ENCODE data around the gene MYL9.

MYL9 gene

GRCh38 chr20:36507746-36508145 is 33.6 kb upstream of the MYL9 start:
- H2AFZ ChIP-seq (ENCODE audit: low read depth, low read length) = no peak overlapping the region
- H3K27me3 ChIP-seq (ENCODE audit: insufficient read depth, low read length, poor library complexity) = no peaks in the 10 kb centered on the region
- DNase-seq = no peak
- peaks cover 28% of the 10 kb centered on the region for H3K36me3 ChIP-seq (ENCODE audit: insufficient read depth, low read length)
- H3K4me1 ChIP-seq (ENCODE audit: insufficient read depth, low read length) = no peaks in the 10 kb centered on the region
- no peaks in the 10 kb centered on the region for H3K79me2 ChIP-seq (ENCODE audit: insufficient read depth, low read length)
- H3K27ac ChIP-seq (ENCODE audit: low read length) = no peak overlapping the region
- H4K20me1 ChIP-seq (ENCODE audit: insufficient read depth, low read length) = no peaks in the 10 kb centered on the region
- H3K4me3 ChIP-seq (ENCODE audit: low read depth in 1 of 2, low read length in 2 of 2) = no peak overlapping the region
- ATAC-seq (ENCODE audit: insufficient read depth, low read depth) = no peak
- no peaks in the 10 kb centered on the region for H3K9me3 ChIP-seq (ENCODE audit: insufficient read depth, low read length, severe bottlenecking)
- H3K9ac ChIP-seq (ENCODE audit: low read depth, low read length) = no peak overlapping the region
- no peak overlapping the region for H3K4me2 ChIP-seq (ENCODE audit: insufficient read depth, low read length)
- no peak for TF ChIP-seq EZH2 (IDR thresholded peaks at IDR 0.05; ENCODE audit: borderline replicate concordance, low read depth, low read length, severe bottlenecking)
- TF ChIP-seq CTCF (IDR thresholded peaks at IDR 0.05; ENCODE audit: borderline replicate concordance, extremely low read depth, low read length, poor library complexity, severe bottlenecking) = no peak

GRCh38 chr20:36519012-36519719 is 22.2 kb upstream of the MYL9 start:
- Histone ChIP-seq H3K27me3 (ENCODE audit: insufficient read depth, low read length, poor library complexity) (no peaks in the 10 kb centered on the region), H3K27ac (ENCODE audit: low read length) (no peak overlapping the region), H3K4me3 (ENCODE audit: low read depth in 1 of 2, low read length in 2 of 2) (no peak overlapping the region), H3K9me3 (ENCODE audit: insufficient read depth, low read length, severe bottlenecking) (no peaks in the 10 kb centered on the region), H3K9ac (ENCODE audit: low read depth, low read length) (no peak overlapping the region), H3K36me3 (ENCODE audit: insufficient read depth, low read length) (peaks cover 16% of the 10 kb centered on the region), H2AFZ (ENCODE audit: low read depth, low read length) (no peak overlapping the region), H4K20me1 (ENCODE audit: insufficient read depth, low read length) (peaks cover 2% of the 10 kb centered on the region; the same call in 1 of the 2 replicates), H3K79me2 (ENCODE audit: insufficient read depth, low read length) (no peaks in the 10 kb centered on the region), H3K4me1 (ENCODE audit: insufficient read depth, low read length) (no peaks in the 10 kb centered on the region), H3K4me2 (ENCODE audit: insufficient read depth, low read length) (no peak overlapping the region)
- TF ChIP-seq EZH2 (IDR thresholded peaks at IDR 0.05; ENCODE audit: borderline replicate concordance, low read depth, low read length, severe bottlenecking) (no peak), CTCF (IDR thresholded peaks at IDR 0.05; ENCODE audit: borderline replicate concordance, extremely low read depth, low read length, poor library complexity, severe bottlenecking) (no peak)
- DNase-seq (no peak), ATAC-seq (ENCODE audit: insufficient read depth, low read depth) (no peak)

- no peak for ATAC-seq (ENCODE audit: insufficient read depth, low read depth)
- Histone ChIP-seq H3K4me3 (ENCODE audit: low read depth in 1 of 2, low read length in 2 of 2) (no peak overlapping the region), H4K20me1 (ENCODE audit: insufficient read depth, low read length) (no peaks in the 10 kb centered on the region), H3K27ac (ENCODE audit: low read length) (no peak overlapping the region), H3K27me3 (ENCODE audit: insufficient read depth, low read length, poor library complexity) (no peaks in the 10 kb centered on the region), H3K9me3 (ENCODE audit: insufficient read depth, low read length, severe bottlenecking) (no peaks in the 10 kb centered on the region), H3K9ac (ENCODE audit: low read depth, low read length) (no peak overlapping the region), H3K36me3 (ENCODE audit: insufficient read depth, low read length) (peaks cover 19% of the 10 kb centered on the region), H3K79me2 (ENCODE audit: insufficient read depth, low read length) (no peaks in the 10 kb centered on the region), H2AFZ (ENCODE audit: low read depth, low read length) (no peak overlapping the region), H3K4me2 (ENCODE audit: insufficient read depth, low read length) (no peak overlapping the region), H3K4me1 (ENCODE audit: insufficient read depth, low read length) (no peaks in the 10 kb centered on the region)
- TF ChIP-seq EZH2 (IDR thresholded peaks at IDR 0.05; ENCODE audit: borderline replicate concordance, low read depth, low read length, severe bottlenecking) (no peak), CTCF (IDR thresholded peaks at IDR 0.05; ENCODE audit: borderline replicate concordance, extremely low read depth, low read length, poor library complexity, severe bottlenecking) (no peak)
- no peak for DNase-seq
These were observed 21.4 kb upstream of the MYL9 start for GRCh38 chr20:36519944-36520343.
